Activated CD8-positive, alpha-beta memory T cell treated with anti-CD3 and anti-CD28 coated beads for 1 hour (primary cell): ENCODE data around the gene DCLK3.

Source experiments
- DNase-seq, 2 donors: peaks; one replicate each; pipeline ENCODE4 v3.0.0-alpha.2; 2020; ENCODE audit warnings: low read depth in 1 of 2; ENCODE audit errors: extremely low read depth in 1 of 2

The DCLK3 gene

GRCh38 chr3:36763850-36764703, at the start of gene DCLK3:
Gene DCLK3, minus strand, starts transcription at chr3:36764553. Its CDS starts 290 bp downstream, at chr3:36764263.
- DNase-seq, result no peak

- DNase-seq, result no peak
These were observed 49.0 kb upstream of the DCLK3 start for GRCh38 chr3:36813305-36813704.

GRCh38 chr3:36812240-36812639, 47.9 kb upstream of the DCLK3 start:
- DNase-seq, result no peak

GRCh38 chr3:36811768-36812167, 47.4 kb upstream of the DCLK3 start:
- no peak for DNase-seq

GRCh38 chr3:36804295-36805055, 40.1 kb upstream of the DCLK3 start:
- no peak for DNase-seq

- no peak for DNase-seq
These were observed 38.9 kb upstream of the DCLK3 start for GRCh38 chr3:36803091-36803791.

- no peak for DNase-seq
These were observed 36.3 kb upstream of the DCLK3 start for GRCh38 chr3:36800533-36801116.

- DNase-seq, result no peak
These were observed 32.5 kb upstream of the DCLK3 start for GRCh38 chr3:36796881-36797280.

- DNase-seq, result no peak
These were observed 31.8 kb upstream of the DCLK3 start for GRCh38 chr3:36796161-36796560.

GRCh38 chr3:36795622-36796021, 31.3 kb upstream of the DCLK3 start:
- no peak for DNase-seq

GRCh38 chr3:36792342-36792741, 28.0 kb upstream of the DCLK3 start:
- DNase-seq, result no peak

GRCh38 chr3:36790765-36791164, 26.4 kb upstream of the DCLK3 start:
- no peak for DNase-seq

GRCh38 chr3:36786921-36787890, 22.9 kb upstream of the DCLK3 start:
- no peak for DNase-seq

- DNase-seq, result no peak
These were observed 19.8 kb upstream of the DCLK3 start for GRCh38 chr3:36784138-36784635.

- no peak for DNase-seq
These were observed 13.3 kb upstream of the DCLK3 start for GRCh38 chr3:36777424-36778218.

GRCh38 chr3:36776436-36776835, 12.1 kb upstream of the DCLK3 start:
- DNase-seq, result no peak

- DNase-seq, result no peak
These were observed 9.7 kb upstream of the DCLK3 start for GRCh38 chr3:36774052-36774451.

GRCh38 chr3:36771931-36772330, 7.6 kb upstream of the DCLK3 start:
- DNase-seq, result no peak

GRCh38 chr3:36769926-36770325, 5.6 kb upstream of the DCLK3 start:
- no peak for DNase-seq
